Vagina (tissue), 2 donors: ENCODE results near the gene OIT3.

ENCODE experiments used
- CTCF ChIP-seq, 3 experiments: fragments of 450-650 bp in 2 of 3; fragments of 200-600 bp in 1 of 3; sonication (generic) in 1 of 3; IDR thresholded peaks; one replicate each; pipeline ENCODE4 v1.5.1; 2017 to 2019; ENCODE audit warnings: antibody characterized with exemption in 3 of 3, mild to moderate bottlenecking in 2 of 3, moderate library complexity in 2 of 3
- POLR2A ChIP-seq, 2 donors: fragments of 450-650 bp; IDR thresholded peaks; one replicate each; pipeline ENCODE4 v1.6.1; 2017; ENCODE audit warnings: antibody characterized with exemption in 2 of 2, mild to moderate bottlenecking in 2 of 2, moderate library complexity in 2 of 2

GRCh38 chr10:72927485-72927884, 33.9 kb downstream of the OIT3 start:
- TF ChIP-seq CTCF (IDR thresholded peaks at IDR 0.05) (no peak), POLR2A (IDR thresholded peaks at IDR 0.05) (no peak)
